Natural killer cell (primary cell): Measurements from ENCODE around the gene EPHA6. TPM values are rescaled to one million over a fixed set of nuclear protein-coding genes. Genes with fewer than 3 reads are reported as not detected.
A peak's percentile ranks its signal among the peaks of the same experiment; 100 is the strongest.

Experiments used
- ATAC-seq, 3 donors: fragments of 150-1000 bp in 2 of 3; fragments of 200-7000 bp in 1 of 3; cut with Tn5 transposase; 1 replicate in 1 of 3; 2 replicates in 2 of 3; pipeline ENCODE4 v1.10.0; 2021; ENCODE audit warnings: mild to moderate bottlenecking in 2 of 3, moderate library complexity in 2 of 3
- DNase-seq, 2 donors: peaks; one replicate each; pipeline versions ENCODE4 v3.0.0 to v3.0.0-alpha.2; 2013 to 2021; ENCODE audit warnings: mixed read lengths in 1 of 2
- H3K27ac ChIP-seq: one replicate; pipeline ENCODE4 v1.5.1; 2013; ENCODE audit warnings: mild to moderate bottlenecking, low read length
- H3K27me3 ChIP-seq: one replicate; pipeline ENCODE4 v1.6.1; 2013; ENCODE audit warnings: low read length; ENCODE audit not compliant: control insufficient read depth, insufficient read depth
- H3K36me3 ChIP-seq: one replicate; pipeline ENCODE4 v1.6.1; 2013; ENCODE audit warnings: low read length; ENCODE audit not compliant: control insufficient read depth, insufficient read depth
- H3K4me1 ChIP-seq: one replicate; pipeline ENCODE4 v1.6.1; 2013; ENCODE audit warnings: low read length; ENCODE audit not compliant: control insufficient read depth, insufficient read depth
- H3K4me3 ChIP-seq: one replicate; pipeline ENCODE4 v1.5.1; 2013; ENCODE audit warnings: low read length
- H3K9me3 ChIP-seq: one replicate; pipeline ENCODE4 v1.6.1; 2013; ENCODE audit warnings: low read length; ENCODE audit not compliant: control insufficient read depth, insufficient read depth
- H3K27ac Mint-ChIP-seq, 2 donors: one replicate each; pipeline ENCODE4 v1.8.0; 2022; ENCODE audit warnings: mild to moderate bottlenecking in 2 of 2, mixed read lengths in 2 of 2, moderate library complexity in 1 of 2
- H3K27me3 Mint-ChIP-seq, 2 donors: one replicate each; pipeline ENCODE4 v1.8.0; 2022; ENCODE audit warnings: low read depth in 2 of 2, mixed read lengths in 2 of 2
- H3K36me3 Mint-ChIP-seq: one replicate; pipeline ENCODE4 v1.8.0; 2022; ENCODE audit warnings: mixed read lengths
- H3K4me1 Mint-ChIP-seq, 2 donors: one replicate each; pipeline ENCODE4 v1.8.0; 2022; ENCODE audit warnings: mixed read lengths in 2 of 2
- H3K4me3 Mint-ChIP-seq: one replicate; pipeline ENCODE4 v1.8.0; 2022; ENCODE audit warnings: mild to moderate bottlenecking, moderate library complexity, mixed read lengths
- H3K9me3 Mint-ChIP-seq, 2 donors: one replicate each; pipeline ENCODE4 v1.8.0; 2022; ENCODE audit warnings: mixed read lengths in 2 of 2
- CTCF ChIP-seq: fragments of 200-600 bp; IDR thresholded peaks from one replicate; pipeline ENCODE4 v1.8.0; 2022; ENCODE audit warnings: antibody characterized with exemption
- WGBS: methylation state at CpG from one replicate; pipeline ENCODE4 v1.1.7; 2013; ENCODE audit warnings: missing lambda C conversion rate; ENCODE audit not compliant: insufficient coverage; 5-methylcytosine and 5-hydroxymethylcytosine counted together
- intact Hi-C: fragments of 100-400 bp; cut with micrococcal nuclease; formaldehyde crosslinking; loops from one replicate; pipeline ENCODE4 v1.14.2; 2022
- total RNA-seq, 4 donors: library from RNA; stranded (reverse); fragments of 120-200 nt in 1 of 4; gene quantifications; one replicate each; pipeline versions ENCODE4 v1.2.3 to v1.2.4, GENCODE V29; 2013 to 2022

The EPHA6 gene
- total RNA-seq, 3 donors from 2014 or later (not counting 1 experiment from before 2014, with no cell fraction given) = not detected

- Mint-ChIP-seq H3K27ac (no peak overlapping the region), H3K9me3 (no peaks in the 10 kb centered on the region), H3K4me3 (no peak overlapping the region), H3K4me1 (no peaks in the 10 kb centered on the region), H3K27me3 (no peaks in the 10 kb centered on the region), H3K36me3 (no peaks in the 10 kb centered on the region)
- Histone ChIP-seq H3K27me3 (no peaks in the 10 kb centered on the region), H3K27ac (no peak overlapping the region), H3K4me3 (no peak overlapping the region), H3K9me3 (no peaks in the 10 kb centered on the region), H3K4me1 (no peaks in the 10 kb centered on the region), H3K36me3 (no peaks in the 10 kb centered on the region)
- no peak for TF ChIP-seq CTCF
- intact Hi-C loops = no loop called here
- 74% methylated on average over 3 of the region's 3 CpGs for WGBS
- DNase-seq = no peak
- no peak for ATAC-seq
These were observed 898.5 kb downstream of the EPHA6 start for GRCh38 chr3:97712919-97713318.

- WGBS = 71% methylated on average over 1 of the region's 1 CpG
- H3K36me3 ChIP-seq = no peaks in the 10 kb centered on the region
- H3K27ac Mint-ChIP-seq = no peak overlapping the region
- H3K36me3 Mint-ChIP-seq = no peaks in the 10 kb centered on the region
- H3K27ac ChIP-seq = no peak overlapping the region
- peaks cover 0 to 2% of the 10 kb centered on the region in 2 donors for H3K27me3 Mint-ChIP-seq
- no peak for TF ChIP-seq CTCF
- no peaks in the 10 kb centered on the region for H3K4me1 ChIP-seq
- H3K9me3 ChIP-seq = no peaks in the 10 kb centered on the region
- DNase-seq = no peak
- intact Hi-C loops = no loop called here
- no peaks in the 10 kb centered on the region for H3K4me1 Mint-ChIP-seq
- H3K27me3 ChIP-seq = no peaks in the 10 kb centered on the region
- no peak overlapping the region for H3K4me3 Mint-ChIP-seq
- H3K9me3 Mint-ChIP-seq = no peaks in the 10 kb centered on the region
- ATAC-seq = no peak
- H3K4me3 ChIP-seq = no peak overlapping the region
These were observed 899.2 kb downstream of the EPHA6 start for GRCh38 chr3:97713634-97714033.

- no peaks in the 10 kb centered on the region for H3K9me3 Mint-ChIP-seq
- Histone ChIP-seq H3K27ac (no peak overlapping the region), H3K4me1 (no peaks in the 10 kb centered on the region), H3K9me3 (no peaks in the 10 kb centered on the region), H3K4me3 (no peak overlapping the region), H3K36me3 (no peaks in the 10 kb centered on the region), H3K27me3 (peaks cover 2% of the 10 kb centered on the region)
- DNase-seq (peak; percentile 39 to 80), ATAC-seq (peak; percentile 89 to 98 (median 98))
- TF ChIP-seq CTCF = peak; percentile 92
- intact Hi-C loops = no loop called here
- no peak overlapping the region for H3K27ac Mint-ChIP-seq
- WGBS = 1% methylated on average over 6 of the region's 7 CpGs
- no peaks in the 10 kb centered on the region for H3K4me1 Mint-ChIP-seq
- H3K27me3 Mint-ChIP-seq = peaks cover 0 to 2% of the 10 kb centered on the region in 2 donors
- no peak overlapping the region for H3K4me3 Mint-ChIP-seq
- no peaks in the 10 kb centered on the region for H3K36me3 Mint-ChIP-seq
These were observed 904.9 kb downstream of the EPHA6 start for GRCh38 chr3:97719156-97719821.

GRCh38 chr3:97720417-97720816 is 906.0 kb downstream of the EPHA6 start:
- Histone ChIP-seq H3K4me1 (no peaks in the 10 kb centered on the region), H3K9me3 (no peaks in the 10 kb centered on the region), H3K4me3 (no peak overlapping the region), H3K36me3 (no peaks in the 10 kb centered on the region), H3K27me3 (peaks cover 2% of the 10 kb centered on the region), H3K27ac (no peak overlapping the region)
- Mint-ChIP-seq H3K27ac (no peak overlapping the region), H3K4me1 (no peaks in the 10 kb centered on the region), H3K36me3 (no peaks in the 10 kb centered on the region), H3K9me3 (no peaks in the 10 kb centered on the region), H3K27me3 (peaks cover 0 to 2% of the 10 kb centered on the region in 2 donors), H3K4me3 (no peak overlapping the region)
- DNase-seq = no peak
- 77% methylated on average over 2 of the region's 2 CpGs for WGBS
- ATAC-seq = no peak
- intact Hi-C loops = no loop called here
- no peak for TF ChIP-seq CTCF
